ENCODE measurements around the gene MINAR2.

Gene MINAR2

DNA sequence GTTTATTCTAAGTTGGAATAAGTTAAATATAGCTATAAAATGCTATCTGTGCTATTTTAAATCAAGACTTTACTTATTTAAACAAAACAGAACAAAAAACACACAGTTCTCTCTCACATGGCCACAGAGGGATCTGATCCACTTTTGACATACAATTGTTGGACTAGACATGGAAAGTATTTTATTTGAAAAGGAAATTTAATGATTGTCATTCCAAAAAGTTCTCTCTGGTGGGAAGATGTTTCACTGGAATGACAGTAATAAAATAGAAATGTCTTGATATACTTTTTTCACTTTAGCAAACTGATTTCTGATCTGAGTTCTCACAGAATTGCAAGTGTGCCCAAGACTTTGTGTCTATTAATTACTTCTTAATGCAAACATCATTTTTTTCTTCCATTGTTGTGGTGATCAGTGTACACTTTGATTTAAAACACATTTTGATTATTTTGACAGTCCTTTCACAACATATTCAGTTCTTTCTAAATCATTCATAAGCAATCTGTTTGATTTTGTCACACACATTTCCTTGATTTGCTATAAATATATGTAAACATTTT lies 30.1 kb upstream of the MINAR2 start:
- H3K4me3 ChIP-seq (ENCODE audit: low read length in 2 of 2): no peak overlapping the region
- no peak overlapping the region for H3K14ac ChIP-seq (ENCODE audit: low read length)
- H2BK5ac ChIP-seq (ENCODE audit: low read length): no peak overlapping the region
- no peak overlapping the region for H3K23ac ChIP-seq (ENCODE audit: low read depth, low read length, poor library complexity)
- H2AFZ ChIP-seq (ENCODE audit: low read length): no peak overlapping the region
- H3K9ac ChIP-seq (ENCODE audit: low read depth, low read length, poor library complexity): no peak overlapping the region
- H3K36me3 ChIP-seq (replicated peaks in 1 of 2; ENCODE audit: control insufficient read depth in 2 of 2, insufficient read depth in 2 of 2, low read length in 2 of 2): no peaks in the 10 kb centered on the region
- no peak overlapping the region for H2BK120ac ChIP-seq (ENCODE audit: low read depth, low read length)
- H3K27me3 ChIP-seq (ENCODE audit: control insufficient read depth in 3 of 3, insufficient read depth in 3 of 3, low read depth in 1 of 3, low read length in 3 of 3): no peaks in the 10 kb centered on the region
- H3K4ac ChIP-seq (ENCODE audit: low read length): no peak overlapping the region
- no peak overlapping the region for H3K4me2 ChIP-seq (ENCODE audit: insufficient read depth, low read length, poor library complexity, severe bottlenecking)
- H4K91ac ChIP-seq (ENCODE audit: low read depth, low read length, poor library complexity): no peak overlapping the region
- no peak for DNase-seq (ENCODE audit: low spot score)
- no peak overlapping the region for H4K8ac ChIP-seq (ENCODE audit: low read depth, low read length)
- H3K79me1 ChIP-seq (ENCODE audit: low read depth, low read length): no peaks in the 10 kb centered on the region
- H3K18ac ChIP-seq (ENCODE audit: low read length): no peak overlapping the region
- H2BK15ac ChIP-seq (ENCODE audit: low read length): no peak overlapping the region
- no peaks in the 10 kb centered on the region for H3K4me1 ChIP-seq (ENCODE audit: control insufficient read depth in 2 of 2, insufficient read depth in 1 of 2, low read depth in 1 of 2, low read length in 2 of 2)
- no peak overlapping the region for H3K27ac ChIP-seq (replicated peaks; ENCODE audit: low read length)
- no peak overlapping the region for H2BK12ac ChIP-seq (ENCODE audit: low read length)
- no peaks in the 10 kb centered on the region for H3K9me3 ChIP-seq (replicated peaks in 1 of 2; ENCODE audit: control insufficient read depth in 2 of 2, insufficient read depth in 1 of 2, low read depth in 1 of 2, low read length in 2 of 2)
- no peak overlapping the region for H2AK5ac ChIP-seq (ENCODE audit: low read depth, low read length)

DNA sequence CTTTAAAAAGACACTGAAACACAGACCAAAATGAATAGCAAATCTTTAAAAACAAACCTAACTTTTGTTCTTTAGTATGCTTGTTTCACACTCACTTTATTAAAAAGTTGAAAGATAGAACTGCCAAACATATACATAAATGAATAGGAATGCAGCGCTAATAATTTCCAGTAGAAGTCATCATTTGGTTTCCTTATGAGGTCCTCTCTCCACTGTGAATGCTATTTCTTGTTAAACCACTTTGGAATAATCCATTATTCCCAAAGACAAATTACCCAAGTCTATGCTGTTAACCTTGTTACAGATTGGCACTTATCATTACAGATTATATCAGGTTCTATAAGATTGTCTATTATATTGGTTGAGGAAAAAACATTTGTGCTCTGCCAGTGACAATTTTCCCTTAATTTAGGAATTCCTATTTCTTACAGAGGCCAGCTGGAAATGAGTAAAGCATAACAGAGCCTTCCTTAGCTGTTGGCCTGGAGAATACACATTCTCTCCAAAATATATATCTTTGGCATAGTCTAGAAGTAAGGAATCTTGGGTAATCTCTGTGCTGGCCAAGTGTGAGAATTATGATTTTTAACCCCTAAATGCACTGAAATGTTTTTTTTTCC lies 29.3 kb upstream of the MINAR2 start:
- Histone ChIP-seq H3K9me3 (replicated peaks in 1 of 2; ENCODE audit: control insufficient read depth in 2 of 2, insufficient read depth in 1 of 2, low read depth in 1 of 2, low read length in 2 of 2) (no peaks in the 10 kb centered on the region), H3K14ac (ENCODE audit: low read length) (no peak overlapping the region), H2BK5ac (ENCODE audit: low read length) (no peak overlapping the region), H3K4ac (ENCODE audit: low read length) (no peak overlapping the region), H3K23ac (ENCODE audit: low read depth, low read length, poor library complexity) (no peak overlapping the region), H2BK15ac (ENCODE audit: low read length) (no peak overlapping the region), H3K27ac (replicated peaks; ENCODE audit: low read length) (no peak overlapping the region), H3K9ac (ENCODE audit: low read depth, low read length, poor library complexity) (no peak overlapping the region), H2BK12ac (ENCODE audit: low read length) (no peak overlapping the region), H3K27me3 (ENCODE audit: control insufficient read depth in 3 of 3, insufficient read depth in 3 of 3, low read depth in 1 of 3, low read length in 3 of 3) (no peaks in the 10 kb centered on the region), H3K79me1 (ENCODE audit: low read depth, low read length) (no peaks in the 10 kb centered on the region), H3K36me3 (replicated peaks in 1 of 2; ENCODE audit: control insufficient read depth in 2 of 2, insufficient read depth in 2 of 2, low read length in 2 of 2) (no peaks in the 10 kb centered on the region), H3K4me1 (ENCODE audit: control insufficient read depth in 2 of 2, insufficient read depth in 1 of 2, low read depth in 1 of 2, low read length in 2 of 2) (no peaks in the 10 kb centered on the region), H2AFZ (ENCODE audit: low read length) (no peak overlapping the region), H3K4me3 (ENCODE audit: low read length in 2 of 2) (no peak overlapping the region), H2AK5ac (ENCODE audit: low read depth, low read length) (no peak overlapping the region), H3K18ac (ENCODE audit: low read length) (no peak overlapping the region), H4K91ac (ENCODE audit: low read depth, low read length, poor library complexity) (no peak overlapping the region), H4K8ac (ENCODE audit: low read depth, low read length) (no peak overlapping the region), H3K4me2 (ENCODE audit: insufficient read depth, low read length, poor library complexity, severe bottlenecking) (no peak overlapping the region), H2BK120ac (ENCODE audit: low read depth, low read length) (no peak overlapping the region)
- no CpG with 5 or more reads among the region's 1 CpG for WGBS, 2 donors (ENCODE audit: extremely low coverage in 2 of 2, insufficient read length in 2 of 2, insufficient replicate concordance in 1 of 2)
- DNase-seq (ENCODE audit: low spot score): no peak

DNA sequence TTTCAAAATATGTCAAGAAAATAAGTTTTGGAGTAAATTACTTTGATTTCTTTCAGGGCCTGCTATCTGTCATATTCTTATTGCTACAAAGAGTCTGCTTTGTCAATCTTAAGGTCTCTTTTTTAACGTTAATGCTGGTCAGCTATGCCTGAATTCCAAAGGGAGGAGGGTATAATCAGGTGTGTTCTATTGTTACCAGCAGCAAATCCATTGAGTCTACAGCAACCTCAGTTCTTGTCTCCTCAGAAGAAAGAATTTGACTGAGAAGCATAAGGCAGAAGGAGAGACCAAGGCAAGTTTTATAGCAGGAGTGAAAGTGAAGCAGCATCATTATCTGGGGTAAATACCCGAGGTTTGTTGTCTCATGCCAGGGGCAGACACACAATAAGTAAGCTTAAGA lies 23.7 kb upstream of the MINAR2 start:
- Histone ChIP-seq H2BK15ac (ENCODE audit: low read length) (no peak overlapping the region), H2AFZ (ENCODE audit: low read length) (no peak overlapping the region), H2BK12ac (ENCODE audit: low read length) (no peak overlapping the region), H2BK5ac (ENCODE audit: low read length) (no peak overlapping the region), H4K91ac (ENCODE audit: low read depth, low read length, poor library complexity) (no peak overlapping the region), H4K8ac (ENCODE audit: low read depth, low read length) (no peak overlapping the region), H3K27me3 (ENCODE audit: control insufficient read depth in 3 of 3, insufficient read depth in 3 of 3, low read depth in 1 of 3, low read length in 3 of 3) (no peaks in the 10 kb centered on the region), H3K36me3 (replicated peaks in 1 of 2; ENCODE audit: control insufficient read depth in 2 of 2, insufficient read depth in 2 of 2, low read length in 2 of 2) (no peaks in the 10 kb centered on the region), H3K27ac (replicated peaks; ENCODE audit: low read length) (no peak overlapping the region), H3K4ac (ENCODE audit: low read length) (no peak overlapping the region), H3K9ac (ENCODE audit: low read depth, low read length, poor library complexity) (no peak overlapping the region), H3K9me3 (replicated peaks in 1 of 2; ENCODE audit: control insufficient read depth in 2 of 2, insufficient read depth in 1 of 2, low read depth in 1 of 2, low read length in 2 of 2) (no peaks in the 10 kb centered on the region), H3K18ac (ENCODE audit: low read length) (no peak overlapping the region), H3K14ac (ENCODE audit: low read length) (no peak overlapping the region), H3K23ac (ENCODE audit: low read depth, low read length, poor library complexity) (no peak overlapping the region), H3K4me3 (ENCODE audit: low read length in 2 of 2) (no peak overlapping the region), H2AK5ac (ENCODE audit: low read depth, low read length) (no peak overlapping the region), H3K4me2 (ENCODE audit: insufficient read depth, low read length, poor library complexity, severe bottlenecking) (no peak overlapping the region), H3K4me1 (ENCODE audit: control insufficient read depth in 2 of 2, insufficient read depth in 1 of 2, low read depth in 1 of 2, low read length in 2 of 2) (no peaks in the 10 kb centered on the region), H3K79me1 (ENCODE audit: low read depth, low read length) (no peaks in the 10 kb centered on the region), H2BK120ac (ENCODE audit: low read depth, low read length) (no peak overlapping the region)
- DNase-seq (ENCODE audit: low spot score): no peak
- no CpG with 5 or more reads among the region's 2 CpGs for WGBS, 2 donors (ENCODE audit: extremely low coverage in 2 of 2, insufficient read length in 2 of 2, insufficient replicate concordance in 1 of 2)

DNA sequence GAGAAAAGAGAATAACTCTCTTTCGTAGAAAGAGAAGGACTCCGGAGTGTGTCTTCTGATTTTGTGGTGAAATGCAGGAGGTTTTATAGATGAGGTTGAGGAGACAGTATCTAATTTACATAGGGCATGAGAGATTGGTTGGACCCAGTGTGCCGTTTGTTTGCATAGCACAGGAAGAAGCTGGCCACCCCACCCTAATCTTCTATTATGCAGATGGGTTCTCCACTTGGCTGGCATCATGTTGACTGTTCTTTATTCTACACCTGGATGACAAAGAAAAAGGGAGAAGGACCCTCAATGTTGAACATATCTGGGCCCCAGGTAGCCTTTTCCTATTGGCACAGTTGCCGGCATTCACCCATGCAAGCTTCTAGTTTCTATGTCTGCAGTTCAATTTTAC lies 23.2 kb upstream of the MINAR2 start:
- Histone ChIP-seq H4K91ac (ENCODE audit: low read depth, low read length, poor library complexity) (no peak overlapping the region), H3K14ac (ENCODE audit: low read length) (no peak overlapping the region), H3K27me3 (ENCODE audit: control insufficient read depth in 3 of 3, insufficient read depth in 3 of 3, low read depth in 1 of 3, low read length in 3 of 3) (no peaks in the 10 kb centered on the region), H3K9ac (ENCODE audit: low read depth, low read length, poor library complexity) (no peak overlapping the region), H3K23ac (ENCODE audit: low read depth, low read length, poor library complexity) (no peak overlapping the region), H3K4ac (ENCODE audit: low read length) (no peak overlapping the region), H2BK5ac (ENCODE audit: low read length) (no peak overlapping the region), H2BK12ac (ENCODE audit: low read length) (no peak overlapping the region), H2AFZ (ENCODE audit: low read length) (no peak overlapping the region), H3K4me2 (ENCODE audit: insufficient read depth, low read length, poor library complexity, severe bottlenecking) (no peak overlapping the region), H3K36me3 (replicated peaks in 1 of 2; ENCODE audit: control insufficient read depth in 2 of 2, insufficient read depth in 2 of 2, low read length in 2 of 2) (no peaks in the 10 kb centered on the region), H3K27ac (replicated peaks; ENCODE audit: low read length) (no peak overlapping the region), H2BK15ac (ENCODE audit: low read length) (no peak overlapping the region), H3K4me1 (ENCODE audit: control insufficient read depth in 2 of 2, insufficient read depth in 1 of 2, low read depth in 1 of 2, low read length in 2 of 2) (no peaks in the 10 kb centered on the region), H2AK5ac (ENCODE audit: low read depth, low read length) (no peak overlapping the region), H3K18ac (ENCODE audit: low read length) (no peak overlapping the region), H3K4me3 (ENCODE audit: low read length in 2 of 2) (no peak overlapping the region), H4K8ac (ENCODE audit: low read depth, low read length) (no peak overlapping the region), H2BK120ac (ENCODE audit: low read depth, low read length) (no peak overlapping the region), H3K79me1 (ENCODE audit: low read depth, low read length) (no peaks in the 10 kb centered on the region), H3K9me3 (replicated peaks in 1 of 2; ENCODE audit: control insufficient read depth in 2 of 2, insufficient read depth in 1 of 2, low read depth in 1 of 2, low read length in 2 of 2) (no peaks in the 10 kb centered on the region)
- WGBS, 2 donors (ENCODE audit: extremely low coverage in 2 of 2, insufficient read length in 2 of 2, insufficient replicate concordance in 1 of 2): no CpG with 5 or more reads among the region's 4 CpGs
- DNase-seq (ENCODE audit: low spot score): no peak

All from neuronal stem cell (in vitro differentiated cells).